NCI-H1436 treated with DMSO at 0.1 percent for 48 hours (cell line): ENCODE results near the gene ASAH2.
"Not testable (repeated sequence)": the region's sequence is repeated elsewhere in the genome, so short reads cannot be mapped to it uniquely, and the experiment has no call there.

Experiments used
- DNase-seq: peaks from one replicate; lab custom pipeline; 2025; lab: John Stamatoyannopoulos, UW

The ASAH2 gene

GRCh38 chr10:50254479-50254878 lies 3.2 kb upstream of the ASAH2 start:
- no peak for DNase-seq

GRCh38 chr10:50250096-50250854 lies 1.0 kb downstream of the ASAH2 start:
- no peak for DNase-seq

- no peak for DNase-seq
These were observed 2.7 kb downstream of the ASAH2 start for GRCh38 chr10:50248598-50248997.

GRCh38 chr10:50248062-50248461 lies 3.3 kb downstream of the ASAH2 start:
- DNase-seq: no peak

GRCh38 chr10:50244201-50244600 lies 7.1 kb downstream of the ASAH2 start:
- DNase-seq: no peak

GRCh38 chr10:50242777-50243176 lies 8.5 kb downstream of the ASAH2 start:
- no peak for DNase-seq

GRCh38 chr10:50241478-50241877 lies 9.8 kb downstream of the ASAH2 start:
- DNase-seq: not testable (repeated sequence)

- DNase-seq: no peak
These were observed 16.8 kb downstream of the ASAH2 start for GRCh38 chr10:50234486-50234885.

- DNase-seq: no peak
These were observed 19.1 kb downstream of the ASAH2 start for GRCh38 chr10:50232261-50232639.

- no peak for DNase-seq
These were observed 19.6 kb downstream of the ASAH2 start for GRCh38 chr10:50231515-50232260.

GRCh38 chr10:50229460-50229859 lies 21.9 kb downstream of the ASAH2 start:
- no peak for DNase-seq

- DNase-seq: no peak
These were observed 22.6 kb downstream of the ASAH2 start for GRCh38 chr10:50228672-50229071.

GRCh38 chr10:50226610-50227009 lies 24.7 kb downstream of the ASAH2 start:
- no peak for DNase-seq

- peak; percentile 23 for DNase-seq
These were observed 26.9 kb downstream of the ASAH2 start for GRCh38 chr10:50224330-50224952.

- DNase-seq: no peak
These were observed 29.1 kb downstream of the ASAH2 start for GRCh38 chr10:50222199-50222598.

- DNase-seq: no peak
These were observed 29.8 kb downstream of the ASAH2 start for GRCh38 chr10:50221470-50221869.

- DNase-seq: no peak
These were observed 31.7 kb downstream of the ASAH2 start for GRCh38 chr10:50219646-50220045.

- DNase-seq: no peak
These were observed 32.1 kb downstream of the ASAH2 start for GRCh38 chr10:50219200-50219599.

- DNase-seq: no peak
These were observed 34.4 kb downstream of the ASAH2 start for GRCh38 chr10:50216894-50217293.

GRCh38 chr10:50216418-50216817 lies 34.9 kb downstream of the ASAH2 start:
- DNase-seq: no peak

GRCh38 chr10:50211670-50212069 lies 39.6 kb downstream of the ASAH2 start:
- DNase-seq: no peak

GRCh38 chr10:50210876-50211275 lies 40.4 kb downstream of the ASAH2 start:
- DNase-seq: no peak
